Activated CD4-positive, alpha-beta memory T cell treated with anti-CD3 and anti-CD28 coated beads for 36 hours (primary cell): Measurements from ENCODE around the gene GIGYF1. TPM values are rescaled to one million over a fixed set of nuclear protein-coding genes. Genes with fewer than 3 reads are reported as not detected.
"Not testable (repeated sequence)": the region's sequence is repeated elsewhere in the genome, so short reads cannot be mapped to it uniquely, and the experiment has no call there.

ENCODE experiments used
- CTCF ChIA-PET: fragments of 350-600 bp; sonication (Branson Sonifier 250); formaldehyde crosslinking; loops from one replicate; lab custom pipeline; 2021; ENCODE audit warnings: antibody characterized with exemption, inconsistent platforms; lab: Charles Lee
- POLR2A ChIA-PET: fragments of 350-600 bp; sonication (Branson Sonifier 250); formaldehyde crosslinking; loops from one replicate; lab custom pipeline; 2021; ENCODE audit warnings: antibody characterized with exemption; lab: Charles Lee
- DNase-seq: peaks from one replicate; pipeline ENCODE4 v3.0.0-alpha.2; 2020
- H3K27ac Mint-ChIP-seq: one replicate; pipeline ENCODE4 v1.8.0; 2021; ENCODE audit warnings: mixed read lengths
- H3K27me3 Mint-ChIP-seq: one replicate; pipeline ENCODE4 v1.8.0; 2021; ENCODE audit warnings: mixed read lengths
- H3K36me3 Mint-ChIP-seq: one replicate; pipeline ENCODE4 v1.8.0; 2021; ENCODE audit warnings: mixed read lengths
- H3K4me1 Mint-ChIP-seq: one replicate; pipeline ENCODE4 v1.8.0; 2021; ENCODE audit warnings: low read depth, mixed read lengths
- H3K4me3 Mint-ChIP-seq: one replicate; pipeline ENCODE4 v1.8.0; 2021; ENCODE audit warnings: mild to moderate bottlenecking, mixed read lengths
- H3K9me3 Mint-ChIP-seq: one replicate; pipeline ENCODE4 v1.8.0; 2021; ENCODE audit warnings: mixed read lengths
- intact Hi-C: fragments of 100-400 bp; cut with micrococcal nuclease; formaldehyde crosslinking; loops from one replicate; pipeline ENCODE4 v1.15.1; 2023
- total RNA-seq, 2 experiments: library from RNA; stranded (reverse); gene quantifications; one replicate each; pipeline ENCODE4 v1.2.3, GENCODE V29; 2021

GIGYF1 gene
- total RNA-seq, 2 experiments from 2014 or later, result 40.2 to 40.5 TPM

DNA sequence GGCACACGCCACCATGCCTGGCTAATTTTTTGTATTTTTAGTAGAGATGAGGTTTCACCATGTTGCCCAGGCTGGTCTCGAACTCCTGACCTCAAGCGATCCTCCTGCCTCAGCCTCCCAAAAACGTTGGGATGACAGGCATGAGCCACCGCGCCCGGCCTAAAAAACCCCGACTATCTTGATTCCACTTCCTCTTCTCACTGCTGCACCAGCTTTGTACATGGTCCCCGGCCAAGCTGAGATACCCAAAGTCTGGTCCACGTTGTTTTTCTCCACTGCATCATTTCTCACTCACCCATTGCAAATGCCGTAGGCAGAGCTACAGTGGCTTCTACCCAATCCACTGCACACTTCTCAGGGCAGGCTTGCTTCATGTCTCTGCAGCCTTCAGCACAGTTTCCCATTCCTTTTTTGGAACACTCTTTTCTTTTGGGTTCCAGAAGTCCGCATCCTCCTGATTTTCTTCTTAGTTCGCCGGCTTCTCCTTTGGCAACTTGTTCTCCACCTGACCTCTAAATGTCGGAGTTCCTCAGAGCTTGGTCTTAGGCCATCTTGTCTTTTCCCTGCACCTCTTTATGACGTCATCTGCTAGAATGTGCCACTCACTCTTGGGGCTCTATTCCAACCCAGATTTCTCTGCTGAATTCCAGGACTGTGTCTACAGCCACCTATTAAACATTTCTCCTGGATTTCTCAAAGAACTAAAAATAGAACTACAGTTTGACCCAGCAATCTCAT, 26.6 kb downstream of the GIGYF1 start:
- Mint-ChIP-seq H3K36me3 (no peaks in the 10 kb centered on the region), H3K4me3 (no peak overlapping the region), H3K27ac (no peak overlapping the region), H3K27me3 (peaks cover 2% of the 10 kb centered on the region), H3K4me1 (no peaks in the 10 kb centered on the region), H3K9me3 (no peaks in the 10 kb centered on the region)
- CTCF ChIA-PET, result interaction anchor here (0.7 to 2.4 kb wide), 4 partner anchors 24 to 103 kb away, joined by 3 to 7 read pairs (median 4); no protein-coding TSS in a partner anchor
- intact Hi-C loops, result no loop called here
- POLR2A ChIA-PET, result no interaction called here
- no peak for DNase-seq

DNA sequence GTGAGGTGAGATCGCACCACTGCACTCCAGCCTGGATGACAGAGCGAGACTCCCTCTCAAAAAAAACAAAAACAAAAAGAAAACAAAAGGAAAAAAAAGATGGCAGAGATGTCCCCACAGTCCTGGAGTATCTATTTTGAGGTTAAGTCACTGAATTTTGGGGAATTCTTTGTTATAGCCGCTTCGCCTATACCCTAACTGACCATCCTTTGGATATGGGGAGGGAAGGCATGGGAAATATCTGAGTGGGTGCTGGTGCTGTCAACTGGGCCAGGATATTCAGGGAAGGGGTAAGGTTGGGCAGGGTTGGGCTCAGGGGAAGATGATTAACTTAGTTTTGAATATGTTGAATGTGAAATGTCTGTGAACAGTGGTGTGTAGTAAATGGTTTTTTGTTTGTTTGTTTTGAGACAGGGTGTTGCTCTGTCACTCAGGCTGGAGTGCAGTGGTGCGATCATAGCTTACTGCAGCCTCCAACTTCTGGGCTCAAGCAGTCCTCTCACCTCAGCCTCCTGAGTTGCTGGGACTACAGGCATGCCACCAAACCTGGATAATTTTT, 28.8 kb downstream of the GIGYF1 start:
- Mint-ChIP-seq H3K9me3 (no peaks in the 10 kb centered on the region), H3K36me3 (no peaks in the 10 kb centered on the region), H3K27ac (no peak overlapping the region), H3K27me3 (peaks cover 3% of the 10 kb centered on the region), H3K4me1 (no peaks in the 10 kb centered on the region), H3K4me3 (no peak overlapping the region)
- CTCF ChIA-PET, result interaction anchor here (1.1 kb wide), 1 partner anchor 412 kb away, joined by 3 read pairs; no protein-coding TSS in a partner anchor
- no peak for DNase-seq
- POLR2A ChIA-PET, result interaction anchor here (1.4 kb wide), 1 partner anchor 34 kb away, joined by 3 read pairs; no protein-coding TSS in a partner anchor
- intact Hi-C loops, result no loop called here

DNA sequence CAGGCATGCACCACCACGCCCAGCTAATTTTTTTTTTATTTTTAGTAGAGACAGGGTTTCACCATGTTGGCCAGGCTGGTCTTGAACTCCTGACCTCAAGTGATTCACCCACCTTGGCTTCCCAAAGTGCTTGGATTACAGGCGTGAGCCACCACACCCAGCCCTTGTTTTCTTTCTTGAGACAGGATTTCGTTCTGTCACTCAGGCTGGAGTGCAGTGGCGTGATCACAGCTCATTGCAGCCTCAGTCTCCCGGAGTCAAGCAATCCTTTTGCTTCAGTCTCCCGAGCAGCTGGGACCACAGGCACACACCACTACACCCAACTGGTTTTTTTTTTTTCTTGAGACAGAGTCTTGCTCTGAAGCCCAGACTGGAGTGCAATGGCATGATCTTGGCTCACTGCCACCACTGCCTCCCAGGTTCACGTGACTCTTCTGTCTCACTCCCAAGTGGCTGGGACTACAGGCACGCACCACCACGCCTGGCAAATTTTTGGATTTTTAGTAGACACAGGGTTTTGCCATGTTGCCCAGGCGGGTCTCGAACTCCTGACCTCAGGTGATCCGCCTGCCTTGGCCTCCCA, 31.8 kb downstream of the GIGYF1 start:
- H3K4me1 Mint-ChIP-seq, CTCF ChIA-PET, H3K4me3 Mint-ChIP-seq, H3K9me3 Mint-ChIP-seq, H3K36me3 Mint-ChIP-seq, intact Hi-C loops, POLR2A ChIA-PET, H3K27ac Mint-ChIP-seq, DNase-seq: not testable (repeated sequence)
- H3K27me3 Mint-ChIP-seq, result peaks cover 12% of the 10 kb centered on the region

DNA sequence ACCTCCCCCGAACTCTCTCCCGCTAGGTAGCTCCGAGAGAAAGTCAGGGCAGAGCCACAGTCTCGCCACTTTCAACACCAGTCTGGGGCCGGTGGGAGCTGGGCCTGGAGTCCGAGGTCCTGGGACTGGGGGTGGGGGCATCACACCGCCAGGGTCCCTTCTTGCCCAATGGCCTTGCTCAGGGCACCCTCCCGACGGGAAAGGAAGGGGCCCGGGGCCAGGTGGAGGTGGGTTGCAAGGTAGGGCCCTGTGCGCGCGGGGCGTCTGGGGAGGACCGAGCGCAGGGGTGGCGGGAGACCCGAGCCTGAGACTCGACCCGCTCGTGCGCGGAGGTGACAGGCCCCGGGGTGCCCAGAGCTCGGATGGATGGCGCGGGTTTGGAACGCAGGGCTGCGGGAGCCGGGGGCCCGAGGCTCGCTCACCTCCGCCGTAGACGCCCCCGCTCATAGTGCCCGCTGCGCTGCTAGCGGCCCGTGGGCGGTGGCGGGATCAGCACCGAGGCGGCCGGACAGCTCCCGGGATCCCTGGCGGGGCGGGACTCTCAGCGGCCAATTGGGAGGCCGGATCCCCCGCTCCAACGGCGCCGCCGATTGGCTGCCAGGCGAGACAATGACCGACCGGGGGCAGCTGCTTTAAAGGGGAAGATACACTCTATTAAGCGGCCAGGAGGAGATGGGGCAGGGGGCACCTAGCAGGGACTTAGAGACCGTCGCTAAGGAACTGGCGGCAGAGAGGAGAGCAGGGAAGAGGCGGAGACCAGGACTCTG, 38.0 kb downstream of the GIGYF1 start, which contains the start of gene ACTL6B:
TSS of gene ACTL6B (minus strand) at position 541 of the 767 bp plus-strand sequence. CDS start at position 447, 94 bp downstream.
- Mint-ChIP-seq H3K4me3 (no peak within 1 kb of the TSS), H3K36me3 (peaks cover 1% of the 10 kb centered on the region), H3K27ac (no peak within 1 kb of the TSS), H3K9me3 (no peaks in the 10 kb centered on the region), H3K27me3 (peaks cover 34% of the 10 kb centered on the region), H3K4me1 (no peaks in the 10 kb centered on the region)
- POLR2A ChIA-PET, result interaction anchor here (0.5 kb wide), 1 partner anchor 150 kb away, joined by 4 read pairs; no protein-coding TSS in a partner anchor
- CTCF ChIA-PET, result no interaction called here
- DNase-seq, result peak; percentile 74
- intact Hi-C loops, result no loop called here

DNA sequence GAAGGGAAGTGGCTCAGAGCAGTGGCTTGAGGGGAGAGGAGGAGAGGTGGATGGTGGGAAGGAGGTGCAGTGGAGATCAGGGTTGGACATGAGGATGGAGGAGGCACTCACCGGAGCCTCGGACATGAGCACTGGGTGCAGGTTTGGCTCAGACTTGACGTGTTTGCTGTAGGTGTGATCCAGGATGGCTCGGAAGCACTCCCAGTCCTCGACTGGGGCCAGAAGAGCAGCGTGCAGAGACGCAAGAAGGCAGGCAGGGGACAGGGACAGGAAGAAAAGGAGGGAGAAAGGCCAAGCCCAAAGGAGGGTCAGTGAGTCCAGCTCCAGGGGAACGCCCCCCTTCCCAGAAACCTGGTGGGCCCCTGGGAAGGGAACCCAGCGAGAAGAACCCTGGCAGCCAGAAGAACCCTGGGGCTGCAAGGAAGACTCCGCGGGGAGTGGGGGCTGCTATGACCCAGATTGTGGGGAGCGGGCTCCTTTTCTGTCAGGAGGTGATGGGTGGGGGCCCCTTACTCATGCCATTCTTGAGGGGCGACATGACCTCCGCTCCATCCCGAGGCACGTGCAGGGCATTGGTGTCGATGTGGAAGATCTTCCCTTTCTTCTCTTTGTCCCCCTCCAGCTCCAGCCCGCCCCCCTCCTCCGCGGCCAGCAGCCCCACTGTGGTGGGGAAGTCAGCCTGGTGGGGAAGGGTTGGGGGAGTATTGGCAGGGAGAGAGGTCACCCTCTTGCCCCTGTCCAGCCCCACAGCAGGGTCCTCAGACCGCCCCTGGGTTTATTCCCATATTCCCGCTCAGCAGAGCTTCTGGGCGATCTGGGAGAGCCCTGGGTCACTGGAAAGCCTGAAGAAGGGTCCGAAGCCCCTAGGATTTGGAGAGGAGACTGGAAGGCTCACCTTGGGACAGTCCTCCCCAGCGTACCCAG, 38.9 kb downstream of the GIGYF1 start:
- Mint-ChIP-seq H3K27me3 (peaks cover 34% of the 10 kb centered on the region), H3K27ac (no peak overlapping the region), H3K4me1 (no peaks in the 10 kb centered on the region), H3K9me3 (no peaks in the 10 kb centered on the region), H3K4me3 (no peak overlapping the region), H3K36me3 (peaks cover 1% of the 10 kb centered on the region)
- DNase-seq, result no peak
- intact Hi-C loops, result no loop called here
- ChIA-PET CTCF (no interaction called here), POLR2A (no interaction called here)

DNA sequence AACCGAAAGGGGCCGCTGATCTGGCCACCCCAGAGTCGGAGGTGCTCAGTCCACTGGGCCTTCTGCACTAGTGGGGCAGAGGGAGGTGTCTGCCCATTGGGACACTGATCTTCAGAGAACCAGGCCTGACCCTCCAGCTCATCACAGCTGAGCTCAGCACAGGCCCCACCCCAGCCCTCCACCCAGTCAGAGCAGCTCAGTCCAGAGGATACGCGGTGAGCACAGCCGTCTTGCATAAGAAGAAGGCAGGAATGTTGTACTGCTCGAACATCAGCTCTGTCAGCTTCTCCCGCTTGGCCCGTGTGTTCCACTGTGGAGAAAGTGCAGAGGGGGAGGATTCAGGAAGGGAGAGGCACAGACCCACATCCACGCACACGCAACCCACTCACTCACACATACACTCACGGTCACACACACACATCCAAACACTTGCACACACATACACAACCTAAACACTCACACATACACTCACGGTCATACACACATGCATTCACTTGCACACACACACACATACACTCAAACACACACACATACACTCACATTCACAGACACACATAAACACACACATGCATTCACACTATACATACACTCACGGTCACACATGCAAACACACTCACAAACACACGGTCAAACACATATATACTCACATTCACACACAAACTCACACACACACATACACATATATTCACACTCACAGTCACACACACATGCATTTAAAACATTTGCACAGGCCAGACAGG, 44.1 kb downstream of the GIGYF1 start:
- Mint-ChIP-seq H3K27ac (no peak overlapping the region), H3K9me3 (no peaks in the 10 kb centered on the region), H3K27me3 (peaks cover 22% of the 10 kb centered on the region), H3K36me3 (peaks cover 1% of the 10 kb centered on the region), H3K4me1 (no peaks in the 10 kb centered on the region), H3K4me3 (no peak overlapping the region)
- CTCF ChIA-PET, result no interaction called here
- POLR2A ChIA-PET, result no interaction called here
- DNase-seq, result no peak
- intact Hi-C loops, result no loop called here

DNA sequence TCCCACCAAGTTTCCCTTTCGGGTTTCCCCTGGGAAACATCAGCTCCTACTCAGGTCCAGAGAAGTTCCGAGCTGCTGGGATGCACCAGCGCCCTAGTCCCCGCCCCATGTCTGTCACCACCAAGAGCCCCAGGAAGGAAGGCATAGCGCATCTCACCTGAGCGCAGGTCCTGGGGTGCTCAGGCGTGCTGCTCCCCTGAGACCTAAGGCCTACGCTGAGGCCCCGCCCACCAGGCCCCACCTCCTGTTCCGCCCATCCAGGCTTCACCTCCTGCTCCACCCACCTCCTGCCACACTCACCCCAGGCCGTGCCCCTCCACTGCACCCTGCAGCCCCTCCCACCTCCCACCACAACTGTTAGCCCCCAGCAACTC, 51.5 kb downstream of the GIGYF1 start:
- peak; percentile 46 for DNase-seq
- peaks cover 5% of the 10 kb centered on the region for H3K27me3 Mint-ChIP-seq
- POLR2A ChIA-PET, result no interaction called here
- H3K36me3 Mint-ChIP-seq, result no peaks in the 10 kb centered on the region
- H3K4me3 Mint-ChIP-seq, result no peak overlapping the region
- CTCF ChIA-PET, result no interaction called here
- H3K9me3 Mint-ChIP-seq, result no peaks in the 10 kb centered on the region
- H3K27ac Mint-ChIP-seq, result no peak overlapping the region
- intact Hi-C loops, result no loop called here
- H3K4me1 Mint-ChIP-seq, result no peaks in the 10 kb centered on the region

DNA sequence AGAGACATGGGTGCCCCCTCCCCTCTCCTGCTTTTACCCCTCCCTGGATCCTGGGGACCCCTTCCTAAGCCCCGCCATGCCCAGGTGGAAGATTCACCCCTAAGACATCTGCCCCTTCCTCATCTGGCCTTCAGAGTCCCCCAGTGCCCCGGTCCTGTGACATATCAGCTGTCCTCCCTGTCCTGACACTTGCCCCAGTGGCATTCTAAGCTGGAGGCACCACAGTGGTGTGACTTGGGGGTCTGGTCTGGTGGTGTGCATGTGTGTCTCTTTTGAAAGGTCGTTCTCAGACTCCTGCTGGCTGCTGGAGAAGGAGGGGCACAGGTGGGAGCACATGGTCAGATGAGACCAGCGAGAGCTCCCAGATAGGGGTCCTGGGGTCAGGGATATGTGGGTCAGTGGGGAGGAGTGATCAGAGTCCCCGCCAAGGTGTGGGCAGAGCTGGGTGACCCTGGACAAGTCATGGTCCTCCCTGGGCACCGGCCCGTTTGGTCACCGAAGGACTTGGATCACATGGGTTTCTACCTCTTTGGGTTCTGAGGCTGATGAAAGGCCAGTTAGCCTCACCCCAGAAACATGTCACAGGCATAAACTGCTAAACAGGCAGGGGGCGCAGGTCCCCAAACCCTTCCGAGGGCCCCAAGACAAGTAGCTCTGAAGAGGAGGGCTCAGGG, 52.1 kb downstream of the GIGYF1 start:
- Mint-ChIP-seq H3K4me1 (no peaks in the 10 kb centered on the region), H3K27ac (no peak overlapping the region), H3K27me3 (peaks cover 5% of the 10 kb centered on the region), H3K36me3 (no peaks in the 10 kb centered on the region), H3K4me3 (no peak overlapping the region), H3K9me3 (no peaks in the 10 kb centered on the region)
- CTCF ChIA-PET, result no interaction called here
- POLR2A ChIA-PET, result no interaction called here
- no peak for DNase-seq
- intact Hi-C loops, result no loop called here

DNA sequence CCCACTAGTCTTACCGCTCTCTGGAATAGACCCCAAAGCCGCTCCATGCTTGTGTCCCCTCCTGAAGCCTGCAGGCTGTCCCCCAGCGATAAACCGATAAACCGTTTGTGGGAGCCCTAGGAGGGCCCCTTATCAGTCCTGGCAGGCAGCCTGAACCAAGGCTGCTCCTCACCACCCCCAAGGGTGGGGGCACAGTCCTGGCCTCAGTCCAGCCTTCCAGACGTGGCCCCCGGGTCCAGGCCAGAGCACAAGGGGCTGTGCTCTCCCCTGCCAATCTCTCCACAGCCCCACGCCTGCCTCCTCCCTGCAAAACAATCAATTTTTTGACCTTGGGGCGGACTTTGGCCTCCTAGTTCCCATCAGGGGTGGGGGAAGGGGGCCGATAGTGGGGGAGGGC, 52.6 kb downstream of the GIGYF1 start, which contains the start of gene TFR2:
TSS of gene TFR2 (minus strand) at position 90 of the 397 bp plus-strand sequence. CDS start at position 47, 43 bp downstream.
- no peak for DNase-seq
- Mint-ChIP-seq H3K36me3 (no peaks in the 10 kb centered on the region), H3K27me3 (peaks cover 3% of the 10 kb centered on the region), H3K4me3 (no peak within 1 kb of the TSS), H3K4me1 (no peaks in the 10 kb centered on the region), H3K9me3 (no peaks in the 10 kb centered on the region), H3K27ac (no peak within 1 kb of the TSS)
- ChIA-PET POLR2A (no interaction called here), CTCF (no interaction called here)
- intact Hi-C loops, result no loop called here

DNA sequence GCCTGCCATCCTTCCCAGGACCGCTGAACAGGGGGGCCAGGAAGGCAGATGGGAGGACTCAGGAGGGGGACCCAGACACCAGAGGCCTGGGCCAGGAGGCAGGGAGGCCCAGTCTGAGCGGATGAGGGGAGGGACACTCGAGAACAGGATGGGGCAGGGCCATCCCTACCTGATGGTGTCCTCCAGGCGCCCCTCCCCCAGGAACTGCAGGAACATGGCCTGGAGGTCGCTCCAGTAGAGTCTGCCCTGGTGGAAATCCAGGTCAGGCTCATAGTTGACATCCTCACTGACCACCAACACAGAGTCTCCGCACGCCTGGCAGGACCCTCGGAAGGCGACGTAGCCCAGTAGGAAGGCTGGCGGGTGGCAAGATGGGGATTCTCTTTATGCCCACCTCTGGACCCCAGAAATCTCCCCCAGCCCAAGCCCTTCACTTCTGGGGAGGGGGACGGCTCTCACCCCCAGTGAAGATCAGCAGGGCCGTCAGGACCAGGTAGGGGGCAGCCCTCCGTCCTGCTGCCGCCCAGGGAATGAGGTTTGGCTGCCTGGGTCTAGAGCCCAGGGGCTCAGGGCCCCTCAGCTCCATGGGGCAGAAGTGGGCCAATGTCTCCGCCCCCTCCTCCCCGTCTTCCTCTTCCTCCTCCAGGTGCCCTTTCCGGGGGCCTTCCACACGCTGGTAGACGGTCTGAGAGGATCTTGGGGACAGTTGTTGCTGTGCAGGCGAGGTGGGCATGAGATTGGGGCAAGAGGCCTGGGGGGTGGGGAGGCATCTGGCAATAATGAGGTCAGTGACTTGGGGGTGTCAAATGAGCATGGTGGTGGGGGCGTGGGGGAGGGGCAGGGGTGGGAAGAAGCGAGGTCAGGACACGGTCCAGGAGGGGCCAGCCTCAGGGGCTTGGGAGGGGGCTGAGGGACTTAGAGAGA, 53.3 kb downstream of the GIGYF1 start:
- POLR2A ChIA-PET, result no interaction called here
- no peak for DNase-seq
- H3K27me3 Mint-ChIP-seq, result peaks cover 3% of the 10 kb centered on the region
- H3K36me3 Mint-ChIP-seq, result no peaks in the 10 kb centered on the region
- H3K9me3 Mint-ChIP-seq, result no peaks in the 10 kb centered on the region
- H3K27ac Mint-ChIP-seq, result no peak overlapping the region
- CTCF ChIA-PET, result no interaction called here
- H3K4me3 Mint-ChIP-seq, result no peak overlapping the region
- H3K4me1 Mint-ChIP-seq, result no peaks in the 10 kb centered on the region
- intact Hi-C loops, result no loop called here
